RPMI8226 (cell line): Measurements from ENCODE around the gene ORAI2.
"Not testable (repeated sequence)": the region's sequence is repeated elsewhere in the genome, so short reads cannot be mapped to it uniquely, and the experiment has no call there.

ENCODE experiments used
- DNase-seq: peaks from one replicate; pipeline ENCODE4 v3.0.0-alpha.2; 2015

ORAI2 gene

DNA sequence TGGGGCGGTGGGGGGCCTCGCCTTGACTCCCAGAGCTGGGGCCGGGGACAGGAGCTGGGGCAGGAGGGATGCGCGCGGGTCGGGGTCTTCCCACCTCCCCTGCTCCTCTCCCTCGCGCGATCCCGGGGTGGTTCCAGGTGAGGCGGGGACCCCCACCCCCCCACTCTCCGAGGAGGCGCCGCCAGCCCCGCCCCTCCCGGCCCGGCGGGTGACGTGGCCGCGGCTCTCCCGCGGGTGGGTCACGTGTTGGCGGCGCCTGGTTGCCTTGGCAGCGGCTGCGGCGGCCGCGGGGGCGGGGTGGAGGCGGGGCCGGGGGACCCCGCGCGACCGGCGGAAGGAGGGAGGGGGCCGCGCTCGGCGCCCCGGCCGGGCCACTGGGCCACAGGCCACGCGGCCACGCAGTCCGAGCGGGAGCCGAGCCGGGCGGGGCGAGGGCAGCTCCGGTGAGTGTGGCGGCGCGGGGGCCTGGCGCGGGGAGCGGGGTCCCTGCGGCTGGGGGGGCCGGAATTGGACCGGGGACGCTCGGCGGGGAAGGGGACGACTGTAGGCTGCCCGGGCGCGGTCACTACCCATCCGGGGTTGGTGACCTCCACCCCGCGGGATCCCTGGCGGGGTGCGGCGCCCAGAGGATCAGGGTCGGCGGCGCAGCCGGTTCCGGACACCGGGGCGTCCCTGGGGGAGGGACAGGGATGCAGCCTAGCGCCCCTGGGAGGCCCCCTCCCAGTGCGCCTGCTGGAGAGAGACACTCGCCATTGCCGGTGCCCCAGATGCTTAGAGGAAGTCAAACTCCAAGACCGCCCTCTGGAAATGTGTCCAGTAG lies at the start of gene ORAI2:
ORAI2 (plus strand) TSS at position 357 of the 820 bp plus-strand sequence. CDS start 5,382 bp downstream, outside the sequence.
- peak; percentile 94 for DNase-seq

DNA sequence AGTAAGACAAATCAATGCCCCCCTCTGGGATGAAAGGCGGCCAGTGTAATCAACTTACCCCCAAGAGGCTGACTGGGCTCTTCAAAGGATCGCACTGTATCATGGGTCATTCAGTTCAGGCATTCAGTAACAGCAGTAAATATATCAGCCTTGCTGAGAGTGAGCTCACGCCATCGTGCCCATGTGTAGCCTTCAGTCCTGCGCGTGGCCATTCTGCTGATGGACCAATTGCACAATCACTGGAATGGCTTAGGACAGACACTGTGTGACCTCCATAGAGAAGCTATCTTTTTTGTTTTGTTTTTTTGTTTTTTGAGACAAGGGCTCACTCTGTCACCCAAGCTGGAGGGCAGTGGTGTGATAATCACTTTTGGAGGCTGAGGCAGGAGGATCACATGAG lies 46.3 kb upstream of the ORAI2 start:
- no peak for DNase-seq

DNA sequence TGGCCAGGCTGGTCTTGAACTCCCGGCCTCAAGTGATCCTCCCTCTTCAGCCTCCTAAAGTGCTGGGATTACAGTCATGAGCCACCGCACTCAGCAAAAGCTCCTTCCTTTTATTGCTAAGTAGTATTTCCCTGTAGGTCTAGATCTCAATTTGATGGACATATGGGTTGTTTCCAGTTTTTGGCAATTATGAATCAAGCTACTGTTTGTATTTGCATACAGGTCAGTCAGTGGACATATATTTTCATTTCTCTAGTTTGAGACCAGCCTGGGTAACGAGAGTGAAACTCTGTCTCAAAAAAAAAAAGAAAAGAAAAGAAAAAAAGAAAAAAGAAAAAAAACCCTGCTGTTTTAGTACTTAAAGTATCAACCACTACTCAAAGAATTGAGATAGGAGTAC lies 43.6 kb upstream of the ORAI2 start:
- DNase-seq: no peak

DNA sequence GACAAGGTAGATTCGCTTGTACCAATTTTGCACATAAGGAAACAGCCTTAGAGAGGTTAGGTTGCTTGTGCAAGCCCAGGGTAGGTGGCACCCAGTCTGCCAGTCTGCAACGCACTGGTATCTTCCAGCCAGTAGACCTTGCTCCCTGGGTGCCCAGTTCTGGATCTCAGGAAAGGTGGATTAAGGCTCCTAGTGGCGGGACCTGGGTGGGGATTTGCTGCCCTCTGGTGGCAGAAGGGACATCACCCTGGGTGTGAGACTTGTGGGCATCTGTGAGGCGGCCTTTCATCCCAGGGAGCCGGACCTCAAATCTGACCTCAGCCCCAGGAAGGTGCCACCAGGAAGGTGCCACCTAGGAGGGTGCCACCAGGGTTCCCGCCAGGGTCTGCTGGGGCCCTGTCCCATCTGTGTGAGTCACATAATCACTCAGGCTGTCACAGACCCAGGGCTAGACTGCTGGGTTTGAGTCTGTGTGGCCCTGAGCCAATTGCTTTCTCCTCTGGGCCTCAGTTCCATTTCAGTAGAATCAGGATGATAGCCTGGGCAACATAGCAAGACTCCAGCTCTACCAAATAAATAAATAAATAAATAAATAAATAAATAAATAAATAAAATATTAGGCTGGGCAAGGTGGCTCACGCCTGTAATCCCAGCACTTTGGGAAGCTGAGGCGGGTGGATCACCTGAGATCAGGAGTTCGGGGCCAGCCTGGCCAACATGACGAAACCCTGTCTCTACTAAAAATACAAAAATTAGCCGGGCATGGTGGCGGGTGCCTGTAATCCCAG lies 42.5 kb upstream of the ORAI2 start:
- peak; percentile 81 for DNase-seq

DNA sequence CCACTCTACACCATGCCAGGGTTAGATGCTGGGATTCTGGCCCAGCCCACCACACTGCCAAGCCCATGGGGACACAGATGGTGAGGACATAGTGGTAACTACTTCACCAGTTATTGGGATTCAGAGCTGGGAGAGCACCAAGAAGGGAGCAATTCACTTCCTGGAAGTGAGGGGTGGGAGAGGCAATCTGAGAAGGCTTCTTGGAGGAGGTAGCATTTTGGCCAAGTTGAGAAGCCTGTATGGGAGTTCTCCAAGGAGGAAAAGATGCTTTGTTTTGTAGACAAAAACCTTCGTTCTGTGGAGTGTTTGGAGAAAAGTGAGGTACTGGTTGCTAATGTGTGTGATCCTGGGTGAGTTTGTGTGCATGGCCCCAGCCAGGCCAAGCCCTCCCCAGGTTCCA lies 41.0 kb upstream of the ORAI2 start:
- DNase-seq: no peak

DNA sequence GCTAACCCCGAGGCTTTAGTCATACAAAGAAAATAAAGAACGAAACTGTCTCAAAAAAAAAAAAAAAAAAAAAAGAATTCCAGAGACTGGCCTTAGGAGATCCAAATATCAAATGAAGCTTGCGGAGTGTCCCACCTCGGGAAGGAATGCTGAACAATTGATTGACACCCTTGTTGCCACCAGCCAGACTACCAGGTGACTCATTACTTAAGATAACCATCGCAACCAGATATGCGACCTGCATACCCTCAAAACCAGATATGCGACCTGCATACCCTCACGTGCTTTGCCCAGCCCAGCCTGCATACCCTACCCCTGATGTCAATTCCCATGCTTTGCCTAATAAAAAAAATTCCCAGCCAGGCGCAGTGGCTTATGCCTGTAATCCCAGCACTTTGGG lies 39.9 kb upstream of the ORAI2 start:
- DNase-seq: no peak

DNA sequence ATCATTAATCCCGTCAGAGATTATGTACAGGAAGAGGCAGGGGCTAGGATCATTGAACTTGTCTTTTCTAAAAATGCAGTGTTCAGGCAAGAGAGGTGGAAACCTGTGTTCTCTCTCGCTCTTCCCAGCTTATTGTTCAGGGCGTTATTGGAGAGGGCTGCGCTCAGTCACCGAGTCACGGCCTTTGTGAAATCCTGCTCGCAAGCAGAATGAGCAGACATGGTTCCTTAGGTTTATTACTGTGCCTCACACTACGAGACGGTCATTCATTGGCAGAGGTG lies 37.8 kb upstream of the ORAI2 start:
- DNase-seq: no peak

DNA sequence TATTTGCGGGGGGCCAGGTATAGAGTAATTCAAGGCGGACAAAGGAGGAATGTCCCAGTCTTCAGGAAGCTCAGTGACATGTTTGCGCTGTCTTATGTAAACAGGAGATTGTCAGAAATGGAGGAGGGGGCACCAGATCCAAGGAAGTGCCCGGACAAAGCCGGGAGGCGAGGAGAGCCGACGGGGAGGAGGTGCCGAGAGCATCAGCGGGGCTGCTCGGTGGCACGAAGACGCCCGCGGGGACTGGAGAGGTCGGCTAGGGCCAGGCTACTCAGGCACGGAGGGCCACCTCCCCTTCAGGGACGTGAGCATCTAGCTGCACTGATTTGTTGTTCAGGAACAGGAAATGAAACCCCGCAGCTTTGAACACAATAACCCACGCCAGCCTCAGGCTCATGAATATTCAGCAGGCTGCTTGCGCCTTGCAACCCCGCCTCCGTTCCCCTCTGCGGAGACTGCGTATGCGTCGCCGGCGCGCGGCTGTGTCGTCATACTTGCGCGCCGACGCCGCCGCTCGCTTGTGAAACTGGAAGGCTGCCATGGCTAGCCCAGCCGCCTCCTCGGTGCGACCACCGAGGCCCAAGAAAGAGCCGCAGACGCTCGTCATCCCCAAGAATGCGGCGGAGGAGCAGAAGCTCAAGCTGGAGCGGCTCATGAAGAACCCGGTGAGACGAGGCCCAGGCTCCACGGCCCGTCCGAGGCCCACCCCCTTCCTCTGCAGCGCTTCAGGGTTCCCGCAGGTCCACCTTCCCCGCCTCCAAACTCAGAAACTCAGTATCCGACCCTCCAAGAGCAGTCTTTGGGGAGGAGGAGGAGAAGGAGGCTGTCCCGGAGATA lies 37.3 kb upstream of the ORAI2 start, which contains the start of gene PRKRIP1:
PRKRIP1 (plus strand) TSS at position 491 of the 837 bp plus-strand sequence; CDS start at position 540, 49 bp downstream.
- DNase-seq: peak; percentile 99

DNA sequence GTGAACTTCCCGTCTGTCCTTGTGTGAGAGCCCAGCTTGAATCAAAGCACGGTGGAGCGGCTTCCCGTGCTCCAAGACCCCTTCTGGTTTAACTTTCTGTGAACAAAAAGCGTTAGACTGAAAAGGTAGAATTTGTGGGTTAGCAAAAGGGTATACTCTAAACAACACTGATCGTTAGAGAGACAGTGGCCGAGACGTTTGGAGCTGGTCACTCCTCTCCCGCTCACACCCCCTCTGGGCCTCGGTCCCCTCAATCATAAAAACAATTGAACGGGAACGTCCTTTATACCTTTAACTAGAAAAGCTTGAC lies 36.7 kb upstream of the ORAI2 start:
- DNase-seq: peak; percentile 31

DNA sequence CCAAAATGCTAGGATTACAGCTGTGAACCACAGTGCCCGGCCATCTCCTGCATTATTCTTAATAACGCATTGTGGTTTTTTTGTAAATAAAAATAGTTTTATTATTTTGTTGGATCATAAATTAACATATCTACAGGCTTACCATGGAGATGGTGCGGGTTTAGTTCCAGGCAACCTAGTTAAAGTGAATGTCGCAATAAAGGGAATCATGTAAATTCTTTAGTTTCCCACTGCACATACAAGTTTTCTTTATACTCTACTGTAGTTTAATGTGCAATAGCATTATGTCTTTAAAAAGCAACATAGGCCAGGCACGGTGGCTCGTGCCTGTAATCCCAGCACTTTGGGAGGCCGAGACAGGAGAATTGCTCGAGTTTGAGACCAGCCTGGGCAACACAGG lies 34.8 kb upstream of the ORAI2 start:
- DNase-seq: no peak

DNA sequence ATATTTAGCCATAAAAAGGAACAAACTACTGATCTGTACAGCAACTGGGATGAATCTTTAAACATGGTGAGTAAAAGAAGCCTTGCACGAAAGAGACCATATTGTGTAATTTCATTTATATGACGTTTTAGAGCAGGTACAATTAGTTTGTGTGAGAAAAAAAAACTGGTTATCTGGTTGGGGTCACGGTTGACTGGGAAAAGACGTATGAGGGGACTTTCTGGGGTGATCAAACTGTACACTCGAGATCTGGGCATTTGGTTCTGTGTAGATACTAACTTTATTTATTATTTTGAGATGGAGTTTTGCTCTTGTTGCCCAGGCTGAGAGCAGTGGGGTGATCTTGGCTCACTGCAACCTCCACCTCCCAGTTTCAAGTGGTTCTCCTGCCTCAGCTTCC lies 33.0 kb upstream of the ORAI2 start:
- no peak for DNase-seq

DNA sequence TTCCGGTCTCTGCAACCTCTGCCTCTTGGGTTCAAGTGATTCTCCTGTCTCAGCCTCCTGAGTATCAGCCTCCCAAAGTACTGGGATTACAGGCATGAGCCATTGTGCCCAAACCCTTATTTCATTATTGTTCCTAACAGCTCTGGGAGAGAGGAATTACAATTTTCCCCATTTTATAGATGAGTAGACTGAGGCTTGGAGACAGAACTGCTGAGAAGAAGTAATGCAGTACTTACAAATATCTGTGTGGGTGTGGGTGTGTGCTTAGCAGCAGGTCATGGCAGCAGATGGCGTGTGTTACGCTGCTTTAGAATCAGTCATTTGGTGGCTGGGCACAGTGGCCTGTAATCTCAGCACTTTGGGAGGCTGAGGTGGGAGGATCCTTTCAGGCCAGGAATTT lies 29.8 kb upstream of the ORAI2 start:
- no peak for DNase-seq

DNA sequence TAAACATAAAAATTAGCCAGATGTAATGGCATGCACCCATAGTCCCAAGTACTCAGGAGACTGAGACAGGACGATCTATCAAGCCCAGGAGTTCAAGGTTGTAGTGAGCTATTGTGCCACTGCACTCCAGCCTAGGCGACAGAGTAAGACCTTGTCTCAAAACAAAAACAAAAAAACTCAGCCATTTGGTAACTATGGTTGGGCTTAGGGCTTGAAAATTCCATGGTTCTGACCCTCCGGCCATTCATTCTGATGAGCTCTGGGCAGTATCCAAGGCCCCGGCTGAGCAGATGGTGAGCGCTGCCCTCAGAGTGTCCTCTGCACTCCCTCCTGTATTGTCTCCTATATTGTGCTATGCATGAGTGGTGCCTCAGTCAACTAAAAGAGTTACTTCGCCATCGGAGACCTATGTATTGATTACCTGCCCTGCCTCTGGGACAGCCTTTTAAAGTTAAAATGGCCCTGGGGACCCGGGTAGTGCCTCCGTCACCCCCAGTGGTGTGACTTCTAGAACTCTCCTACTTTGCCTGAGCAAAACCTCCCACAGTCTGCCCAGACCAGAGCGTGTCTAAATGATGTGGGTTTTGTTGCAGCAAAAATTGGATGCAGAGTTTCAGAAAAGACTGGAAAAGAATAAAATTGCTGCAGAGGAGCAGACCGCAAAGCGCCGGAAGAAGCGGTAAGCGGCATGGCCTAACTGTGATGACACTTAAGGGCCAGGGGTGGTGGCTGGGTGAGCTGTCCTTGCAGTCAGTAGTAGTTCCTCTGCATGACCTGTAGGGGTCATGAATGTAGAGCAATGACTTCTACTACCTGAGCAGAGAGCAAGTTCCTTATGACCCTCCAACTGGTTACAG lies 29.1 kb upstream of the ORAI2 start:
- peak; percentile 81 for DNase-seq

DNA sequence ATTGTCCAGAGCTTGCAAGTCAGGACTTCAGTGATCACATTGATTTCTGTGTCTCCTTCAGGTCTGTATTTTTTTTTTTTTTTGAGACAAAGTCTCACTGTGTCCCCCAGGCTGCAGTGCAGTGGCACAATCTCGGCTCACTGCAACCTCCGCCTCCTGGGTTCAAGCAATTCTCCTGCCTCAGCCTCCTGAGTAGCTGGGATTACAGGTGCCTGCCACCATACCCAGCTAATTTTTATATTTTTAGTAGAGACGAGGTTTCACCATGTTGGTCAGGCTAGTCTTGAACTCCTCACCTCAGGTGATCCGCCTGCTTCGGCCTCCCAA lies 28.6 kb upstream of the ORAI2 start:
- DNase-seq: not testable (repeated sequence)

DNA sequence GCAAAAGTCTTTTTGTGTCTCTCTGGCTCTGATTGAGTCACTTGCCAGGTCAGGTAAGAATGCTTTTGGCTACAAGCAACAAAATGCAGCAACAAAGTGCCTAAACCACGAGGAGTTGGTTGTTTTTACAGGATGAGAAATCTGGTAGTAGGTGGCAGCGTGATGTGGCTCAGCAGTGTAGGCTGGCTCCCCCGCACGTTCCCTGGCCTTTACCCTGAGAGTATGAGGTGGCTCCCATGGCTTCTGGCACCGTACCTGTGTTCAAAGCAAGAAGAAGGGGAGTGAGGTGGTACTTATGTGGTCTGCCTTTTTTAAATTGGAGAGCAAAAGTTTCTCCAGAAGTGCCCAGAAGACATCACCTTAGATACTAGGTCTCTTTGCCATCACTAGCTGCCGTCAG lies 25.5 kb upstream of the ORAI2 start:
- no peak for DNase-seq

DNA sequence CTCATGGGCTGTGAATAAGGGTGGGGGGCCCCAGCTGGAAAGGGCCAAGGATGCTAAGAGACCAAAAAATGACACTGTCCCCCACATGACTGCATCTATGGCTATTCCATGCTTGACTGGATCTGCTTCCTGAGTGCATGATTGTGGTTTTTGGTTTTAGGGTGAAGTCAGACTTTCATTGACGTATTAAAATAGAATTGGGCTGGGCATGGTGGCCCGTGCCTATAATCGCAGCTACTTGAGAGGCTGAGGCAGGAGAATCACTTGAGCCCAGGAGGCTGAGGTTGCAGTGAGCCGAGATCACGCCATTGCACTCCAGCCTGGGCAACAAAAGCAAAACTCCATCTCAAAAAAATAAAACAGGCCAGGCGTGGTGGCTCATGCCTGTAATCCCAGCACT lies 24.8 kb upstream of the ORAI2 start:
- not testable (repeated sequence) for DNase-seq

DNA sequence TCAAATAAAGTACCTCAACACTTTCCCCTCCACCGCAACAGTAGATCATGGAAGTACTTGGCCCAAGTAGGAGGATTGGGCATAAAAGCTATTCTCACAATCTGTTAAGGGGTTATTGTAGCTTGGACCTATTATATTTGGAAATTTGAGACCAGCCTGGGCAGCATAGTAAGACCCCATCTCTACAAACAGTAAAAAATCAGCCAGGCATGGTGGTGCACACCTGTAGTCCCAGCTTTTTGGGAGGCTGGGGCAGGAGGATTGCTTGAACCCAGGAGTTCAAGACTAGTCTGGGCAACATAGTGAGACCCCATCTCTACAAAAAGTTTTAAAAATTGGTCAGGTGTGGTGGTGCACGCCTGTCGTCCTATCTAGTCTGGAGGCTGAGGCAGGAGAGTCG lies 24.0 kb upstream of the ORAI2 start:
- DNase-seq: no peak

DNA sequence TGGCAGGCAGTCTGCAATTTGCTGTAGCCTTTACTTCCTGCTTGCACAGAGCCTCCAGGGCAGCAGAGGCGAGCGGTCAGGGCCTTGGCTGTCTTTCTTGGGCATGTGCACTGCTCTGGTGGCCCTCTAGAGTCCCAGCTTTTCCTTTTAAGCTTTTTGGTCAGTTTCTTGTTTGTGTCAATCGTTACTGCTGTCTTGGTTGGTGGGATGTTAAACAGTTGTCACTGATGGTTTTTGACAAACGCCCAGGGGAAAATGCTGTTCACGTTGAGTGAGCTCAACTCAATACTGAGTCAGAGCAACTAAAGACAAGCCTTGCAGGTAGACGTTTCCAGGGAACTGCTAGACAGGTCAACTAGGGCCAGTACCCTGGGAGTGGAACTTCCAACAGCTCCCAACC lies 23.3 kb upstream of the ORAI2 start:
- DNase-seq: no peak

DNA sequence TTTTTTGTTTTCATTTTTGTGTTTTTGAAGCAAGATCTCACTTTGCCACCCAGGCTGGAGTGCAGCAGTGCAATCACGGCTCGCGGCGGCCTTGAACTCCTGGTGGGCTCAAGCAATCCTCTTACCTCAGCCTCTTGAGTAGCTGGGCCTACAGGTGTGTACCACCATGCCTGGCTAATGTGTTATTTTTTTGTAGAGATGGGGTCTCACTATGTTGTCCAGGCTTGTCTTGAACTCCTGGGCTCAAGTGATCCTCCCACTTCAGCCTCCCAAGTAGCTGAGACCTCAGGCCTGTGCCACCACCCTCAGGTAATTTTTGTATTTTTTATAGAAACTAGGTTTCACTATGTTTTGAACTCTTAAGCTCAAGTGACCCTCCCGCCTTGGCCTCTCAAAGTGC lies 22.5 kb upstream of the ORAI2 start:
- no peak for DNase-seq

DNA sequence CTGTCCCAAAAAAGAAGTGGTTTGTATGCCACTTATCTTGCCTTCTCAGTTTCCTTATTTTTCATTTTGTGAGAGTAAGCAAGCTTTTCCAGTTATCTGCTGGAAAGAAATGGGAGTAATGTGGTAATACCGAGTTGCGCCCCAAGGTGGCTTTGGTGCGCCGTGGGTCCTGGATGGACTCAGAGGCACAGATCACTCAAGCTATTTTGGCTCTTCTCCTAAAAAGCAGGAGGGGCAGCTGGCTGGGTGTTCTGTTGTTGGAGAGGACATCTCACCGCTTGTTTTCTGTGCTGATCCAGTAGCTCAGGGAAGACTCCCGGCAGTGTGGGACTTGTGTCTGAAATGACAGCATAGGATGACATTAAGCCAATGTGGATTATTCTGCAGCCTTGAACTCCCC lies 20.8 kb upstream of the ORAI2 start:
- DNase-seq: peak; percentile 78

DNA sequence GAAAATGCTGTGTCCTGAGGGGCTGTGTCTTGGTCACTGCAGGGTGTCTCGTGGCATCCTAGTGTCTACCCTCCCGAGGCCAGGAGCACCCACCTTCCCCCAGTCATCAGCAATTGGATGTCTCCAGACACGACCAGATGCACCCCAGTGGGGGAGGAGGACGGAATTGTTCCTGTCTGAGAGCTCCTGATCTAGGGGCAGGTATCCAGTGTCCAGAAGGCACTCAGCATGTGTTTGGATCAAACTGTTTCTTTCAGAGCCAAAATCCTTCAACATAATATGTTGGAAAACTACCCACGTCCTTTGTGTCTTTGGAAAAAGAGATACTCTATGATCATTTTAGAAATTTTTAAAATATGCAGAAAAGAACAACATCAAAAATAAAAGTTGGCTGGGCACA lies 20.3 kb upstream of the ORAI2 start:
- DNase-seq: no peak

DNA sequence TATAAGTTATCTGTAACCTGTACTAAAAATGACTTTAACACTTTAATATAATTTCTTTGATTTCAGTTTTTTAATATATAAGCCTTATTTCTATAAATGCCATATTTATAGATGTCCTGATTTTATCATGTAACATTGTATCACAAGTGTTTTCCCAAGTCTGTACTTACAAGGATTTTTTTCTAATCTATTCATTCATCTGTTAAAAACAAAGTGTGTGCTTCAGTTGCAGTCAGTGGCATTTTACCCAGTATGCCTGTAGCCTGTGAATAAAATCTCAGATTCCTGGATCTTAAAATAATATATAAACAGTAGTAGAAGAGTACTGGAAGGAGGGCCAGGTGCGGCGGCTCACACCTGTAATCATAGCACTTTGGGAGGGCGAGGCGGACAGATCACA lies 19.8 kb upstream of the ORAI2 start:
- DNase-seq: no peak

DNA sequence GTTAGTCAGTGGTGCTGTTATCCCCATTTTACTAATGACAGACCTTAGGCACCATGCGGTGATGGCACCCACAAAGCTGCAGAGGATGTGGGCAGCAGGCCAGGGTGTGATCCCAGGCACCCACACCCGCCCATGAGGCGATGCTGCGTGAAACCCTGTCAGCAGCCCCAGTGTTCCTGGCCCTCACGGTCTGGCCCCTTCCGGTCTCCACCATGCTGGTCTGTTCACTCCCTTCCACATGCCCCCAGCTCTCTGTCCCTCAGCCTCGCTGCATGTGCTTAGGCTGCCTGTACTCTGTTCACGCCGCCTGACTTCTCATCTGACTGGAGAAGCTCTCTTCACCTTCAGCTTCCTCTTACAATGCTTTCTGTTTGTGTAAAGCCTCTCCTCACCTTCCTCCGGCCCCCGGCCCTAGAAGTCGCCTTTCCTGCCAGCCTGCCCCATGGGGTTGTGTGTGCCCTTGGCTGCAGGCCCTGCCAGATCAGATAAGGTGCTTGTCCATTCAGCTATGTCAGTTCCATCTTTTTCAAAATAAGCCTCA lies 17.6 kb upstream of the ORAI2 start:
- DNase-seq: no peak
